Measurements from ENCODE around the gene COL23A1.

The COL23A1 gene

GRCh38 chr5:178477802-178478201, 112.4 kb downstream of the COL23A1 start:
- H2AFZ ChIP-seq (ENCODE audit: low read length) = no peak overlapping the region
- no peak overlapping the region for H3K4me3 ChIP-seq (ENCODE audit: low read length in 2 of 2)
- no peak overlapping the region for H3K4ac ChIP-seq (ENCODE audit: low read length)
- H3K9ac ChIP-seq (ENCODE audit: low read depth, low read length, poor library complexity) = no peak overlapping the region
- WGBS, 2 donors (ENCODE audit: extremely low coverage in 2 of 2, insufficient read length in 2 of 2, insufficient replicate concordance in 1 of 2) = no CpG with 5 or more reads among the region's 8 CpGs
- no peak overlapping the region for H2BK12ac ChIP-seq (ENCODE audit: low read length)
- no peak overlapping the region for H4K91ac ChIP-seq (ENCODE audit: low read depth, low read length, poor library complexity)
- no peaks in the 10 kb centered on the region for H3K27me3 ChIP-seq (ENCODE audit: control insufficient read depth in 3 of 3, insufficient read depth in 3 of 3, low read depth in 1 of 3, low read length in 3 of 3)
- no peak overlapping the region for H2BK5ac ChIP-seq (ENCODE audit: low read length)
- H3K9me3 ChIP-seq (replicated peaks in 1 of 2; ENCODE audit: control insufficient read depth in 2 of 2, insufficient read depth in 1 of 2, low read depth in 1 of 2, low read length in 2 of 2) = peaks cover 0 to 16% of the 10 kb centered on the region in 2 donors
- H3K36me3 ChIP-seq (replicated peaks in 1 of 2; ENCODE audit: control insufficient read depth in 2 of 2, insufficient read depth in 2 of 2, low read length in 2 of 2) = no peaks in the 10 kb centered on the region
- no peak overlapping the region for H3K14ac ChIP-seq (ENCODE audit: low read length)
- no peak overlapping the region for H2BK15ac ChIP-seq (ENCODE audit: low read length)
- no peak overlapping the region for H3K4me2 ChIP-seq (ENCODE audit: insufficient read depth, low read length, poor library complexity, severe bottlenecking)
- H3K4me1 ChIP-seq (ENCODE audit: control insufficient read depth in 2 of 2, insufficient read depth in 1 of 2, low read depth in 1 of 2, low read length in 2 of 2) = peaks cover 0 to 4% of the 10 kb centered on the region in 2 donors
- no peak overlapping the region for H3K27ac ChIP-seq (replicated peaks; ENCODE audit: low read length)
- no peak overlapping the region for H2BK120ac ChIP-seq (ENCODE audit: low read depth, low read length)
- peak overlapping the region; percentile 5 for H3K18ac ChIP-seq (ENCODE audit: low read length)
- no peak overlapping the region for H3K23ac ChIP-seq (ENCODE audit: low read depth, low read length, poor library complexity)
- H3K79me1 ChIP-seq (ENCODE audit: low read depth, low read length) = no peaks in the 10 kb centered on the region
- no peak overlapping the region for H4K8ac ChIP-seq (ENCODE audit: low read depth, low read length)
- H2AK5ac ChIP-seq (ENCODE audit: low read depth, low read length) = peak overlapping the region; percentile 60
- no peak for DNase-seq (ENCODE audit: low spot score)

- DNase-seq (ENCODE audit: low spot score) = no peak
- no peak overlapping the region for H3K14ac ChIP-seq (ENCODE audit: low read length)
- no peak overlapping the region for H3K23ac ChIP-seq (ENCODE audit: low read depth, low read length, poor library complexity)
- H3K79me1 ChIP-seq (ENCODE audit: low read depth, low read length) = no peaks in the 10 kb centered on the region
- peaks cover 0 to 16% of the 10 kb centered on the region in 2 donors for H3K9me3 ChIP-seq (replicated peaks in 1 of 2; ENCODE audit: control insufficient read depth in 2 of 2, insufficient read depth in 1 of 2, low read depth in 1 of 2, low read length in 2 of 2)
- H3K36me3 ChIP-seq (replicated peaks in 1 of 2; ENCODE audit: control insufficient read depth in 2 of 2, insufficient read depth in 2 of 2, low read length in 2 of 2) = no peaks in the 10 kb centered on the region
- no peak overlapping the region for H2BK12ac ChIP-seq (ENCODE audit: low read length)
- no peak overlapping the region for H3K4ac ChIP-seq (ENCODE audit: low read length)
- no peak overlapping the region for H4K91ac ChIP-seq (ENCODE audit: low read depth, low read length, poor library complexity)
- H3K4me2 ChIP-seq (ENCODE audit: insufficient read depth, low read length, poor library complexity, severe bottlenecking) = no peak overlapping the region
- H2BK5ac ChIP-seq (ENCODE audit: low read length) = no peak overlapping the region
- H3K9ac ChIP-seq (ENCODE audit: low read depth, low read length, poor library complexity) = no peak overlapping the region
- no peak overlapping the region for H3K27ac ChIP-seq (replicated peaks; ENCODE audit: low read length)
- no peaks in the 10 kb centered on the region for H3K27me3 ChIP-seq (ENCODE audit: control insufficient read depth in 3 of 3, insufficient read depth in 3 of 3, low read depth in 1 of 3, low read length in 3 of 3)
- H2BK15ac ChIP-seq (ENCODE audit: low read length) = no peak overlapping the region
- no peak overlapping the region for H3K18ac ChIP-seq (ENCODE audit: low read length)
- H3K4me1 ChIP-seq (ENCODE audit: control insufficient read depth in 2 of 2, insufficient read depth in 1 of 2, low read depth in 1 of 2, low read length in 2 of 2) = peaks cover 0 to 4% of the 10 kb centered on the region in 2 donors
- no CpG with 5 or more reads among the region's 12 CpGs for WGBS, 2 donors (ENCODE audit: extremely low coverage in 2 of 2, insufficient read length in 2 of 2, insufficient replicate concordance in 1 of 2)
- no peak overlapping the region for H4K8ac ChIP-seq (ENCODE audit: low read depth, low read length)
- no peak overlapping the region for H2BK120ac ChIP-seq (ENCODE audit: low read depth, low read length)
- H3K4me3 ChIP-seq (ENCODE audit: low read length in 2 of 2) = no peak overlapping the region
- no peak overlapping the region for H2AFZ ChIP-seq (ENCODE audit: low read length)
- H2AK5ac ChIP-seq (ENCODE audit: low read depth, low read length) = no peak overlapping the region
Observed at GRCh38 chr5:178476972-178477754, 113.0 kb downstream of the COL23A1 start.

GRCh38 chr5:178476531-178476930, 113.7 kb downstream of the COL23A1 start:
- no peak overlapping the region for H3K4me3 ChIP-seq (ENCODE audit: low read length in 2 of 2)
- no peak overlapping the region for H2BK15ac ChIP-seq (ENCODE audit: low read length)
- no peaks in the 10 kb centered on the region for H3K79me1 ChIP-seq (ENCODE audit: low read depth, low read length)
- H3K14ac ChIP-seq (ENCODE audit: low read length) = no peak overlapping the region
- no peak for DNase-seq (ENCODE audit: low spot score)
- no peaks in the 10 kb centered on the region for H3K36me3 ChIP-seq (replicated peaks in 1 of 2; ENCODE audit: control insufficient read depth in 2 of 2, insufficient read depth in 2 of 2, low read length in 2 of 2)
- no peak overlapping the region for H2BK120ac ChIP-seq (ENCODE audit: low read depth, low read length)
- peak overlapping the region; percentile 49 for H3K18ac ChIP-seq (ENCODE audit: low read length)
- H2AFZ ChIP-seq (ENCODE audit: low read length) = no peak overlapping the region
- no peak overlapping the region for H3K27ac ChIP-seq (replicated peaks; ENCODE audit: low read length)
- H2AK5ac ChIP-seq (ENCODE audit: low read depth, low read length) = no peak overlapping the region
- H4K8ac ChIP-seq (ENCODE audit: low read depth, low read length) = no peak overlapping the region
- no peak overlapping the region for H3K23ac ChIP-seq (ENCODE audit: low read depth, low read length, poor library complexity)
- H2BK12ac ChIP-seq (ENCODE audit: low read length) = no peak overlapping the region
- no peak overlapping the region for H3K4me2 ChIP-seq (ENCODE audit: insufficient read depth, low read length, poor library complexity, severe bottlenecking)
- no peak overlapping the region for H3K4ac ChIP-seq (ENCODE audit: low read length)
- H3K4me1 ChIP-seq (ENCODE audit: control insufficient read depth in 2 of 2, insufficient read depth in 1 of 2, low read depth in 1 of 2, low read length in 2 of 2) = peaks cover 2 to 4% of the 10 kb centered on the region in 2 donors
- WGBS, 2 donors (ENCODE audit: extremely low coverage in 2 of 2, insufficient read length in 2 of 2, insufficient replicate concordance in 1 of 2) = no CpG with 5 or more reads among the region's 8 CpGs
- H4K91ac ChIP-seq (ENCODE audit: low read depth, low read length, poor library complexity) = no peak overlapping the region
- H2BK5ac ChIP-seq (ENCODE audit: low read length) = no peak overlapping the region
- H3K27me3 ChIP-seq (ENCODE audit: control insufficient read depth in 3 of 3, insufficient read depth in 3 of 3, low read depth in 1 of 3, low read length in 3 of 3) = no peaks in the 10 kb centered on the region
- H3K9ac ChIP-seq (ENCODE audit: low read depth, low read length, poor library complexity) = no peak overlapping the region
- H3K9me3 ChIP-seq (replicated peaks in 1 of 2; ENCODE audit: control insufficient read depth in 2 of 2, insufficient read depth in 1 of 2, low read depth in 1 of 2, low read length in 2 of 2) = peaks cover 0 to 16% of the 10 kb centered on the region in 2 donors

GRCh38 chr5:178475422-178475821, 114.8 kb downstream of the COL23A1 start:
- no peak overlapping the region for H2BK120ac ChIP-seq (ENCODE audit: low read depth, low read length)
- no peak overlapping the region for H2BK15ac ChIP-seq (ENCODE audit: low read length)
- H3K27me3 ChIP-seq (ENCODE audit: control insufficient read depth in 3 of 3, insufficient read depth in 3 of 3, low read depth in 1 of 3, low read length in 3 of 3) = no peaks in the 10 kb centered on the region
- no CpG with 5 or more reads among the region's 5 CpGs for WGBS, 2 donors (ENCODE audit: extremely low coverage in 2 of 2, insufficient read length in 2 of 2, insufficient replicate concordance in 1 of 2)
- H3K9me3 ChIP-seq (replicated peaks in 1 of 2; ENCODE audit: control insufficient read depth in 2 of 2, insufficient read depth in 1 of 2, low read depth in 1 of 2, low read length in 2 of 2) = peaks cover 0 to 16% of the 10 kb centered on the region in 2 donors
- no peak overlapping the region for H4K91ac ChIP-seq (ENCODE audit: low read depth, low read length, poor library complexity)
- H3K14ac ChIP-seq (ENCODE audit: low read length) = no peak overlapping the region
- no peak for DNase-seq (ENCODE audit: low spot score)
- H3K4me1 ChIP-seq (ENCODE audit: control insufficient read depth in 2 of 2, insufficient read depth in 1 of 2, low read depth in 1 of 2, low read length in 2 of 2) = peaks cover 3 to 4% of the 10 kb centered on the region in 2 donors
- H3K4me3 ChIP-seq (ENCODE audit: low read length in 2 of 2) = no peak overlapping the region
- H2AFZ ChIP-seq (ENCODE audit: low read length) = no peak overlapping the region
- no peak overlapping the region for H3K9ac ChIP-seq (ENCODE audit: low read depth, low read length, poor library complexity)
- no peak overlapping the region for H2BK5ac ChIP-seq (ENCODE audit: low read length)
- no peaks in the 10 kb centered on the region for H3K36me3 ChIP-seq (replicated peaks in 1 of 2; ENCODE audit: control insufficient read depth in 2 of 2, insufficient read depth in 2 of 2, low read length in 2 of 2)
- no peak overlapping the region for H3K4me2 ChIP-seq (ENCODE audit: insufficient read depth, low read length, poor library complexity, severe bottlenecking)
- H4K8ac ChIP-seq (ENCODE audit: low read depth, low read length) = no peak overlapping the region
- H3K27ac ChIP-seq (replicated peaks; ENCODE audit: low read length) = no peak overlapping the region
- no peak overlapping the region for H3K4ac ChIP-seq (ENCODE audit: low read length)
- no peaks in the 10 kb centered on the region for H3K79me1 ChIP-seq (ENCODE audit: low read depth, low read length)
- H3K18ac ChIP-seq (ENCODE audit: low read length) = no peak overlapping the region
- H2AK5ac ChIP-seq (ENCODE audit: low read depth, low read length) = no peak overlapping the region
- no peak overlapping the region for H2BK12ac ChIP-seq (ENCODE audit: low read length)
- no peak overlapping the region for H3K23ac ChIP-seq (ENCODE audit: low read depth, low read length, poor library complexity)

Data from neuronal stem cell (in vitro differentiated cells).